ENCODE data around the gene TGM1. TPM values are rescaled to one million over a fixed set of nuclear protein-coding genes. Genes with fewer than 3 reads are reported as not detected.

Gene TGM1
- total RNA-seq, 2 experiments from 2014 or later: 5.7 to 5.8 TPM

DNA sequence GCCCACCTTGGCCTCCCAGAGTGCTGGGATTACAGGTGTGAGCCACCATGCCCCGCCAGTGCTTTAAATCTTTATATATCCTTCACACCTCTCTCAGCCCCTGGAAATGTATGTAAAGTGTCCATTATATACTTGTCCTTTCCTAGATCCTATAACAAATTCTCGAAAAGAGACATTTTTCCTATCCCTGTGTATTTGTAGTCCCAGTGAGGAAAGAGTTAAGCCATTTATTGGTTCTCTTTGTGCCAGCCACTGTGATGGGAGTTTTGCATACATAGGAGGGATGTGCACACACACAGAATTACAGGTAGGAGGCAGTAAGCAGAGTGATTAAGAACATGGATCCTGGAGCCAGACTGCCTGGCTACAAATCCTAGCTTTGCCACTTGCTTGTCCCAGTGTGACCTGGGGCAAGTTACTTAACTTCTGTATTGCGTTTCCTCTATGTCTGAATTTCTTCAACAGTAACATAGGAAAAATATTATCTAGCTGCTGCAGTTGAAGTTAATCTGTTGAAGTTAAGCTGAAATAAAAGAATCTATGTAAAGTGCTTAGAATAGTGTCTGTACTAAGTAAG lies 10.5 kb upstream of the TGM1 start:
- no peak for DNase-seq
- Mint-ChIP-seq H3K9me3 (no peaks in the 10 kb centered on the region), H3K4me3 (no peak overlapping the region), H3K27me3 (no peaks in the 10 kb centered on the region), H3K36me3 (peaks cover 6% of the 10 kb centered on the region), H3K27ac (peak overlapping the region; percentile 94), H3K4me1 (peaks cover 42% of the 10 kb centered on the region)
- POLR2A ChIA-PET: interaction anchor here (0.7 to 3.6 kb wide), 5 partner anchors 16 to 44 kb away, joined by 3 to 15 read pairs (median 6); partner anchors contain the start of gene TINF2
- ATAC-seq (ENCODE audit: low read depth): no peak

DNA sequence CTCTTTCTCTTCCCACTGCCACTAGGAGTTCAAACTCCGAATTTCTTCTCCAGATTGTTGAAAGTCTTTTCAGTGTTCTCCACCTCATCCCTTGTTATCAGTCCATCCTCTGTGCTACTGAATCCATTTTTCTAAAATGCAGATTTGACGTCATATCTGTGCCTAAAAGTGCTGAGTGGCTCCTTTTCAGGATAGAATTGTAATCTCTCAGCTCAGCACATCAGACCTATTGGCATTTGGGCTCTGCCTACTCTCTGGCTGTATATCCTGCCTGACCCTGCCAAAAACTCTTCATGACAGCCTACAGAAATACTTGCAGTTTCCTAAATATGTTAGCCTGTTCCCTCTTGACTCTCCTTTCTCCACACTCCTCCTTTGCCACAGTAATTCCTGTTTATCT lies 9.5 kb upstream of the TGM1 start:
- Mint-ChIP-seq H3K9me3 (no peaks in the 10 kb centered on the region), H3K27me3 (no peaks in the 10 kb centered on the region), H3K4me1 (peaks cover 38% of the 10 kb centered on the region), H3K36me3 (peaks cover 3% of the 10 kb centered on the region), H3K4me3 (peak overlapping the region; percentile 79), H3K27ac (peak overlapping the region; percentile 97)
- POLR2A ChIA-PET: interaction anchor here (1.2 to 3.5 kb wide), 6 partner anchors 11 to 158 kb away, joined by 3 to 66 read pairs (median 14); partner anchors contain the start of genes CBLN3, CIDEB, DHRS1 and KHNYN
- DNase-seq (no peak), ATAC-seq (ENCODE audit: low read depth) (no peak)

DNA sequence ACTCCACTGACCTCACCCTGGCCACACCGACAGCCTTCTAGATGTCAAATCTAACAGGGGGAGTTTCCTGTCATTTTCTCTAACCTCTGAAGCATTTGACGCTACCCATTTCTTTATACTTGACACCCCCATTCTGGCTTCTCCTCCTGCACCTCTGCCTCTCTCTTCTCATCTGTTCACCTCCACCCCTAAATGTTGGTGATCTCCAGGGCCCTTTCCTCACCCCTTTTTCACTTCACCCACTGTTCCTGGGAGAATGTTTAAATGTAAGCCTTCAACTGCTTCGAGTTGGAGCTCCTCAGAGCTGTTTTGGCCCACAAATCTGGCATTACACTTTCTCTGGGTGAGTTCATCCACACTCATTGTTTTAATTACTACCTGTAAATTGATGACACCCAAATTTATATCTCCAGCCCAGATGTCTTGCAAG lies 8.9 kb upstream of the TGM1 start:
- no peak for DNase-seq
- POLR2A ChIA-PET: interaction anchor here (0.9 to 3.5 kb wide), 15 partner anchors 8 to 159 kb away, joined by 3 to 66 read pairs (median 11); partner anchors contain the start of genes CBLN3, CIDEB, DHRS1 and KHNYN

DNA sequence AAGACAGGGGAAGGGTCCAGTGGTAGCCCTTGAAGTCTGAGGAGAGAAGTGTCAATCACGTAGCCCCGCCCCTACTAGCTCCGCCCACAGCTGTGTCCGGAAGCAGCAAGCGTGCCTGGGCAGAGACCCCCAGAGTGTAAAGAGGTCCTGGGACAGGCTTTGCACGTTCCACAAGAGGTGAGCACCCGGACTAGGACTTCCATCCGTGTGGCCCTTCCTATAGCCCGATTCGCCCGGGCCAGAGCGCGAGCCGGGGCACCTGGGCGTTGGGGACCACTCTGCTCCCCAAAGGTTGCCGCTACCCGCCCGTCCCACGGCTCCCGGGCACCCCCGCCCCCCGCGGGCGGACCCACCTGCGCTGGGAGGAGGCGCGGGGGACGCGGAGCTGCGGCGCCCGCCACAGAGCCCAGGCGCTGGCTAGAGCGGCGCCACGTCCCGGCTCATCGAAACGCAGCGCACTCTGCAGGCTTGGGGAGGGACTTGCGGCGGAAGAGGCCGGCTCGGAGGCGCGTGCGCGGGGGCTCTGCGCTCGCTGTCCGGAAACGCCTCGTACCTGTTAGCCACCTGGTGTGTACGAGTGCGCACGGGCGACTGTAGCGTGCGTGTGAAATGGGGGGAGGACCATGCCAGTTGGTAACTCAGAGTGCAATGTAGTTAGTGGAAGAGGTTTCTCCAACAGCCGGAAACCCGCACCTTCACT lies 8.3 kb upstream of the TGM1 start, which contains the start of gene RABGGTA:
RABGGTA (minus strand) TSS at position 464 of the 700 bp plus-strand sequence. CDS start 482 bp downstream, outside the sequence.
- ATAC-seq (ENCODE audit: low read depth) (peak; percentile 88), DNase-seq (peak; percentile 91)
- H3K27ac Mint-ChIP-seq: peak within 1 kb of the TSS; percentile 97
- no peaks in the 10 kb centered on the region for H3K27me3 Mint-ChIP-seq
- H3K36me3 Mint-ChIP-seq: peaks cover 6% of the 10 kb centered on the region
- no peaks in the 10 kb centered on the region for H3K9me3 Mint-ChIP-seq
- POLR2A ChIA-PET: interaction anchor here (0.6 to 3.5 kb wide), 28 partner anchors 9 to 159 kb away, joined by 3 to 66 read pairs (median 4); partner anchors contain the start of genes CBLN3, CHMP4A, CIDEB and DCAF11
- H3K4me3 Mint-ChIP-seq: peak within 1 kb of the TSS; percentile 95
- H3K4me1 Mint-ChIP-seq: peaks cover 37% of the 10 kb centered on the region

More for the DNA sequence above, 8.9 kb upstream of the TGM1 start:
- no peak for ATAC-seq (ENCODE audit: low read depth)
- peak overlapping the region; percentile 79 for H3K4me3 Mint-ChIP-seq
- peak overlapping the region; percentile 97 for H3K27ac Mint-ChIP-seq
- H3K27me3 Mint-ChIP-seq: no peaks in the 10 kb centered on the region
- peaks cover 6% of the 10 kb centered on the region for H3K36me3 Mint-ChIP-seq
- H3K9me3 Mint-ChIP-seq: no peaks in the 10 kb centered on the region
- peaks cover 37% of the 10 kb centered on the region for H3K4me1 Mint-ChIP-seq

DNA sequence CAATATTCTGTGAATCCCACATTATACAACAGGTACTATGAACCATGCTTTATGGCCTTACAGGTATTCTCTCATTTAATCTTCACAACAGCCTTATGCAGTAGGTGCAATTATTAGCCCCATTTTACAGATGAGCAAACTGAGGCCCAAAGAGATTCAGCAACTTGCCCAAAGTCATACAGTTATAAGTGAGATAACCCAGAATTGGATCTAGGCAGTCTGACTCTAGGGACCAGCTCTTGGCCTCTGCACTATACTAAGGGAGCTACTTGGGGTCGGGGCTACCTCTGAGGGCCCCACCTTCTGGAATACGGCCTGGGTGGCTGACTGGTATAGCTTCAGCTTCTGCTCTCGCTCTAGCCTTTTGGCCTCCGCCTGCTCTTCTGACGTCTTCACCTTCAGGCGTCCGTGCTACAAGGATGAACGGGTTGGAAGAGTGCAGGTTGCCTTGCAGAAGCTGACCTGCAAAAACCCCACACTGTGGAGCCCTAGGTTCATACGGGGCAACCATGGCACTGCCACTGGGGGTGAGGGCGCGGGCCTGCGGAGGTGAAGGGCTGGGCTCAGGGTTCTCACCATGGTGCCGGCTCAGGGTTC lies 7.7 kb upstream of the TGM1 start:
- H3K27ac Mint-ChIP-seq: peak overlapping the region; percentile 97
- ATAC-seq (ENCODE audit: low read depth) (no peak), DNase-seq (no peak)
- peak overlapping the region; percentile 95 for H3K4me3 Mint-ChIP-seq
- no peaks in the 10 kb centered on the region for H3K27me3 Mint-ChIP-seq
- H3K36me3 Mint-ChIP-seq: peaks cover 6% of the 10 kb centered on the region
- H3K4me1 Mint-ChIP-seq: peaks cover 37% of the 10 kb centered on the region
- no peaks in the 10 kb centered on the region for H3K9me3 Mint-ChIP-seq
- POLR2A ChIA-PET: interaction anchor here (0.6 to 3.5 kb wide), 26 partner anchors 8 to 160 kb away, joined by 3 to 66 read pairs (median 6); partner anchors contain the start of genes CBLN3, CHMP4A, CIDEB and DCAF11

DNA sequence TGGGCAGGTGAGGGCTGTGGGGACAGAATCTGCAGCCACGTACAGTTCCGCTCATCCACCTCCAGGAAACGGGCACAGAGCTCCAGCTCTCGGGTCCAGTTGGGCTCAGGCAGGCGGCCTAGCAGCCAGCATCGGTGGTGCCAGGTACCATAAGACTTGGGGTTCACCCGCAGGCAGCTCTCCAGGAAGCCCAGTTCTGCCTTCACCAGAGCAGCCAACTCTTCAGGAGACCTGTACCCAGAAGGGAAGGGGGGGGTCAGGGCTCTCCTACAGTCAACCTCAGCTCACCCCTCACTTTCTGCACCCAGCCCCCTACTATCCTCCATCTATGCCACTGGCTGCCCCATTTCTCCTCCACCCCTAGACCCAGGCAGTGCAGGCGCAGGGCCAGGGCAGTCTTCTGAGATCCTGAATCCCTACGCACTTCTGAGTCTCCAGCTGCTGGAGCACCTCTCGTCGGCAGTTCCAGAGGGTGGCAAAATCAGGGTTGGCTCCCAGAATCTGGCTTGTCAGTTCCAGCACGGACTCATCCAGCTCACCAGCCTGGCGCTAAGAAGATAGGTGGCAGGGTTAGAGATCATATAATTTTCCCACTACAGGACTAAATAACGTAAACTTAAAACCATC lies 7.0 kb upstream of the TGM1 start:
- H3K4me1 Mint-ChIP-seq: peaks cover 36% of the 10 kb centered on the region
- H3K27me3 Mint-ChIP-seq: no peaks in the 10 kb centered on the region
- peak overlapping the region; percentile 11 for H3K27ac Mint-ChIP-seq
- peaks cover 6% of the 10 kb centered on the region for H3K36me3 Mint-ChIP-seq
- peak overlapping the region; percentile 95 for H3K4me3 Mint-ChIP-seq
- DNase-seq (no peak), ATAC-seq (ENCODE audit: low read depth) (no peak)
- no peaks in the 10 kb centered on the region for H3K9me3 Mint-ChIP-seq
- POLR2A ChIA-PET: interaction anchor here (0.9 to 3.5 kb wide), 21 partner anchors 8 to 161 kb away, joined by 3 to 66 read pairs (median 5); partner anchors contain the start of genes CBLN3, CHMP4A, CIDEB and KHNYN

DNA sequence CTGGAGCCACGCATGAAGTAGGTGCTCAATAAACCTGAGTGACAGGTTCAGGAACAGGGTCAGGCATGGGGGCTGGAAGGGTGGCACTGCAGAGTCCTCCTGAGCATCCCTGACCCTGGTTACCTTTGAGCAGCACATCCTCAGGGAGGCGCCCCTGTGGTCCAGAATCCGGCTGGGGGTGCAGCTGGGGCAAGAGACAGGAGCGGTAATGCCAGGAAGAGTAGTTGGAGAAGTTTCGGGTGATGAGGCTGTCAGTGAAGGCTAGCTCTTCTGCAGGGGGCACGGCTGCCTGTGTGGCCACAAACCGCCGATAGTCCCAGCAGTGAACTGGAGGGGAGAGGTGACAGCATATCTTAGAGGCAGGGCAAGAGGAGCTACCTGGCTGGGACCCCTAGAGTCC lies 6.4 kb upstream of the TGM1 start:
- no peak for ATAC-seq (ENCODE audit: low read depth)
- DNase-seq: no peak
- POLR2A ChIA-PET: interaction anchor here (0.5 to 3.5 kb wide), 5 partner anchors 17 to 74 kb away, joined by 3 to 66 read pairs (median 3); partner anchors contain the start of gene TINF2
- peak overlapping the region; percentile 32 for H3K27ac Mint-ChIP-seq
- H3K27me3 Mint-ChIP-seq: no peaks in the 10 kb centered on the region
- peaks cover 34% of the 10 kb centered on the region for H3K4me1 Mint-ChIP-seq
- H3K4me3 Mint-ChIP-seq: no peak overlapping the region
- no peaks in the 10 kb centered on the region for H3K9me3 Mint-ChIP-seq
- H3K36me3 Mint-ChIP-seq: peaks cover 6% of the 10 kb centered on the region

DNA sequence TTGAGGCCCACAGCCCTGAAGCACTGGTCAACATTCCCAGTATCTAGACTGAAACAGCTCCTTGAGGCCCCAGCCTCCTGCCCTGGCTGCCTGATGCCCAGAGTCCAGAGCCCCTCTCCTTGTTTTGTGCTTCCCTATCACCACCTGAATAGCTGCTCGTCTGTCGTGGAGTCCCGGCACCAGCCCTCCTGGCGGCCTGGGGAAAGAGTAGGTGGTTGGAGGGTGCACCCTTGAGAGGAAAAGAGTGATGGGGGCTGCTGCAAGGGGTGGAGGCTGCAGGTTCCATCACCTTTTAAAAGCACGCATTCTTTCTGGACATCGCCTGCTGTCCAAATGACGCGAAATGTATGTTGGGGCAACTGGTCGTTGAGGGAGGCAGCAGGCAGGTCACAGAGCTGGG lies 5.2 kb upstream of the TGM1 start:
- Mint-ChIP-seq H3K9me3 (no peaks in the 10 kb centered on the region), H3K27ac (no peak overlapping the region), H3K4me3 (no peak overlapping the region), H3K36me3 (peaks cover 6% of the 10 kb centered on the region), H3K4me1 (peaks cover 22% of the 10 kb centered on the region), H3K27me3 (no peaks in the 10 kb centered on the region)
- ATAC-seq (ENCODE audit: low read depth) (no peak), DNase-seq (no peak)
- POLR2A ChIA-PET: no interaction called here

DNA sequence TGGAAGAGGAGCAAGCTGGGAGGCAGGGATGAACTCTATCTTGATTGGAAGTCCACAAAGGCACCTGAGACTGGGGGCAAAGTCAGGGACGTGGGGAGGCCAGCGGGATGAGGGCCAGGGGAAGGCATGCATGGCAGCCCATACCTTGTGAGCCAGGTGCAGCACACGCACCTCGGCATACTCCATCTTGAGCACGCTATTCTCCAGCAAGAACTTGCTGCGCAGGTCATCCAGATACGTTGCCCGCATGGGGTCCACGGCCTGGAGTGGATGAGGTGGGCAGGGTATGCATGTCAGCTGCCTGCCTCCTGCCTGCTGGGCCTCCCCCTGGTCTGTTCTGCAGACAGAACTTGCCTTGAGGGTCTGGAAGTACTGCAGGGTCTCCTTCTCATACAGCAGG lies 4.5 kb upstream of the TGM1 start:
- POLR2A ChIA-PET: no interaction called here
- peak overlapping the region; percentile 50 for H3K27ac Mint-ChIP-seq
- no peaks in the 10 kb centered on the region for H3K9me3 Mint-ChIP-seq
- no peak for DNase-seq
- H3K36me3 Mint-ChIP-seq: peaks cover 6% of the 10 kb centered on the region
- H3K4me3 Mint-ChIP-seq: no peak overlapping the region
- peaks cover 17% of the 10 kb centered on the region for H3K4me1 Mint-ChIP-seq
- no peak for ATAC-seq (ENCODE audit: low read depth)
- H3K27me3 Mint-ChIP-seq: no peaks in the 10 kb centered on the region

DNA sequence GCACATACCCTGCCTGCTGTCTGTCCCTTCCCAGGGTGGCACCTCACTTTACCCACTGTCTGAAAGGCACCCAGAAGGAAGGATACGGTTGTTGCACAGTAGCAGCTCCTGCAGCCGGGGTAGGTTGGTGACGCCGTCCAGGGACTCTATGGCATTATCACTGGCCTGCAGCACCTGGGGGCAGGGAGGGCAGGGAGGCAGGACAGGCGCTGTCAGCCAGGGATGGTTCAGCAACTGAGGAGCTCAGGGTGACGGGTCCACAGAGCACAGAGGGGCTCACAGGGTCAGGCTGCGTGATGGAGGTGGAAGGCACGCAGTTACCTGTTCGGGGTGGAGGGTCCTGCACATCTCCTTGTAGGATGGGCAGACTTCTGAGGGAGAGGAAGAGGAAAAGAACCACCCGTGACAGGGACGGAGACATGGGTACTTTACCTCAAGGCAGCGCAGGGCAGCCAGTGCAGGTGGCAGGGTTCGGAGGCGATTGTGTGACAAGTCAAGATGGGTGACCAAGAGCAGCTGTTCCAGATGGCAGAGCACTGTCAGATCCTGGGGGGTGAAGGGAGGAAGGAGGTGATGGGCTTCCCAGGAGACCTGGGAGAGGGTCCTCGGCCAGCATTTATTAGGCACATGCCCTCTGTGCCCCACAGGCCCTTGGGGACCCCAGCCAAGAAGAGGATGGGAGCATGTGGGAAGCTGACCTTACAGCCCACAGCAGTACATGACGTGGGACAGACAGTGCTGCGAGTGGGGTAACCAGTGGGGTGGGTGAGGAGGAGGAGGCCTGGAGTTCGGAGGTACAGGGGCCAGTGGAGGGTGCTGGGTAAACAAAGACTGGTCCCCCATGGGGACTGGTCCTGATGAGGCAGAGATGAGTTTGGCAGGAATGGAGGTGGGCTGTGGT lies 3.6 kb upstream of the TGM1 start:
- peaks cover 6% of the 10 kb centered on the region for H3K36me3 Mint-ChIP-seq
- ATAC-seq (ENCODE audit: low read depth): no peak
- H3K27me3 Mint-ChIP-seq: no peaks in the 10 kb centered on the region
- no peak for DNase-seq
- peaks cover 9% of the 10 kb centered on the region for H3K4me1 Mint-ChIP-seq
- POLR2A ChIA-PET: no interaction called here
- no peaks in the 10 kb centered on the region for H3K9me3 Mint-ChIP-seq
- no peak overlapping the region for H3K27ac Mint-ChIP-seq
- H3K4me3 Mint-ChIP-seq: no peak overlapping the region

DNA sequence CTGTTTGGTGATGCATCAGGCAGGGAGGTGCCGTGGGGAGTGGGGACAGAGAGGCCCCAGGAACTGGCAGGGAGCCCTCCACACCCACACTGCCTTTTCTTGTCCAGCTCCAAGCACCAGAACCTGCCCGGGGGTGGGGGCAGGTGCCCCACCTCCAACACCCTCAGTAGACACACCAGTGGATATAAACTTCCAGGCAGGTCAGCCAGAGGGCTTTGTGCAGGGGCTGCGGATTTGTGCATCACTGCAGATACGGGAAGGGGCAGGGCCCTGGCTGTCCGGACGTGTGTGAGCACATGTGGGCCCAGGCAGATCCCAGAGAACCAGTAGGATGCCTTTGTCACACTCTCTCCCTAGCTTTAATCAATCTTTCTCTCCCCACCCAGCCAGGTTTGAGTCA lies 1.3 kb upstream of the TGM1 start:
- no peak overlapping the region for H3K27ac Mint-ChIP-seq
- no peak overlapping the region for H3K4me3 Mint-ChIP-seq

DNA sequence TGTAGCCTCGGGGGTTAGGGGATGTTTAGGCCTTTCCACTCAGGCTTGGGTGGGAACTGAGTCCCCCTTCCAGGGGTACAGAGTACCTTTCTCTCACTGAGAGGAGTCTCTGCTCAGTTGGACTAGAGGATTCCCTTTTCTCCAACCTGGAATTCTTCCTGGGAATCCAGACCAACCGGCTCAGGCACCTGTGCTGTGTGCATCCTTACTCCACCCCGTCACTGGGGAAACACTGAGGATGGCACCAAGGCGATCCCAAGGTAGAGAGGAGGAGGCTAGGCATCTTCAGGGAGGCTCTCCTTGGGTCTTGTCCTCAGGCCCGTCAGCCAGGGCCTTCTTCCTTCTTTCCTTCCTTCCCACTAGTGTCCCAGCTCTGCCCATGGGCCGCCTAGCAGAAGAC lies 871 bp upstream of the TGM1 start:
- Mint-ChIP-seq H3K27ac (no peak overlapping the region), H3K27me3 (no peaks in the 10 kb centered on the region), H3K36me3 (peaks cover 6% of the 10 kb centered on the region), H3K4me3 (no peak overlapping the region), H3K9me3 (no peaks in the 10 kb centered on the region), H3K4me1 (peaks cover 3% of the 10 kb centered on the region)
- ATAC-seq (ENCODE audit: low read depth) (no peak), DNase-seq (no peak)
- POLR2A ChIA-PET: interaction anchor here (2.1 kb wide), 1 partner anchor 17 kb away, joined by 9 read pairs; no protein-coding TSS in a partner anchor

More for the DNA sequence above, 1.3 kb upstream of the TGM1 start:
- H3K4me1 Mint-ChIP-seq: peaks cover 3% of the 10 kb centered on the region
- POLR2A ChIA-PET: interaction anchor here (2.1 kb wide), 1 partner anchor 17 kb away, joined by 9 read pairs; no protein-coding TSS in a partner anchor
- no peaks in the 10 kb centered on the region for H3K9me3 Mint-ChIP-seq
- ATAC-seq (ENCODE audit: low read depth) (no peak), DNase-seq (no peak)
- H3K27me3 Mint-ChIP-seq: no peaks in the 10 kb centered on the region
- H3K36me3 Mint-ChIP-seq: peaks cover 6% of the 10 kb centered on the region
